DND-41 (cell line): ENCODE data around the gene CTF1.

Source experiments
- ATAC-seq: fragments of 200-7000 bp; cut with Tn5 transposase; 3 replicates; pipeline ENCODE4 v1.9.1; 2021; ENCODE audit warnings: low read depth; ENCODE audit not compliant: insufficient read depth
- DNase-seq: peaks from one replicate; pipeline ENCODE4 v3.0.0-alpha.2; 2020
- H2AFZ ChIP-seq: 2 replicates; pipeline ENCODE4 v1.6.0; 2012; ENCODE audit warnings: low read depth, low read length
- H3K27ac ChIP-seq: 2 replicates; pipeline ENCODE4 v1.5.1; 2012; ENCODE audit warnings: low read length, inconsistent platforms
- H3K27me3 ChIP-seq: fragments of 200-600 bp; sonication (generic); 2 replicates; pipeline ENCODE4 v1.6.0; 2012; ENCODE audit warnings: low read length, mild to moderate bottlenecking, inconsistent platforms; ENCODE audit not compliant: insufficient read depth, poor library complexity
- H3K36me3 ChIP-seq: 2 replicates; pipeline ENCODE4 v1.5.1; 2012; ENCODE audit warnings: low read length, inconsistent platforms; ENCODE audit not compliant: insufficient read depth
- H3K4me1 ChIP-seq: 2 replicates; pipeline ENCODE4 v1.5.1; 2012; ENCODE audit warnings: mild to moderate bottlenecking, low read length; ENCODE audit not compliant: insufficient read depth
- H3K4me2 ChIP-seq: 2 replicates; pipeline ENCODE4 v1.6.0; 2012; ENCODE audit warnings: mild to moderate bottlenecking, moderate library complexity, low read length, inconsistent platforms; ENCODE audit not compliant: insufficient read depth
- H3K4me3 ChIP-seq, 2 experiments: fragments of 200-600 bp in 1 of 2; shearing (Covaris generic) in 1 of 2; 2 replicates each; pipeline ENCODE4 v1.5.1; 2012 to 2016; ENCODE audit warnings: inconsistent platforms in 2 of 2, low read length in 2 of 2, mild to moderate bottlenecking in 2 of 2, low read depth in 1 of 2, moderate library complexity in 1 of 2
- H3K79me2 ChIP-seq: 2 replicates; pipeline ENCODE4 v1.6.0; 2012; ENCODE audit warnings: low read length, inconsistent platforms; ENCODE audit not compliant: insufficient read depth
- H3K9ac ChIP-seq: 2 replicates; pipeline ENCODE4 v1.6.0; 2012; ENCODE audit warnings: low read depth, mild to moderate bottlenecking, inconsistent platforms, low read length, moderate library complexity
- H3K9me3 ChIP-seq: 2 replicates; pipeline ENCODE4 v1.5.1; 2012; ENCODE audit warnings: low read length, moderate library complexity, mild to moderate bottlenecking, inconsistent platforms; ENCODE audit not compliant: insufficient read depth, severe bottlenecking
- H4K20me1 ChIP-seq: 2 replicates; pipeline ENCODE4 v1.6.0; 2012; ENCODE audit warnings: low read length; ENCODE audit not compliant: insufficient read depth
- EZH2 ChIP-seq: IDR thresholded peaks from 3 replicates; pipeline ENCODE4 v1.6.1; 2012; ENCODE audit warnings: borderline replicate concordance, low read depth, mild to moderate bottlenecking, moderate library complexity, low read length, inconsistent platforms; ENCODE audit not compliant: severe bottlenecking
- TF ChIP-seq, protein P1 (sequence below): IDR thresholded peaks from 2 replicates; pipeline ENCODE4 v1.5.1; 2012; ENCODE audit warnings: borderline replicate concordance, low read length, moderate library complexity, mild to moderate bottlenecking; ENCODE audit not compliant: poor library complexity, severe bottlenecking; ENCODE audit errors: extremely low read depth

CTF1 gene, protein sequence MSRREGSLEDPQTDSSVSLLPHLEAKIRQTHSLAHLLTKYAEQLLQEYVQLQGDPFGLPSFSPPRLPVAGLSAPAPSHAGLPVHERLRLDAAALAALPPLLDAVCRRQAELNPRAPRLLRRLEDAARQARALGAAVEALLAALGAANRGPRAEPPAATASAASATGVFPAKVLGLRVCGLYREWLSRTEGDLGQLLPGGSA

DNA sequence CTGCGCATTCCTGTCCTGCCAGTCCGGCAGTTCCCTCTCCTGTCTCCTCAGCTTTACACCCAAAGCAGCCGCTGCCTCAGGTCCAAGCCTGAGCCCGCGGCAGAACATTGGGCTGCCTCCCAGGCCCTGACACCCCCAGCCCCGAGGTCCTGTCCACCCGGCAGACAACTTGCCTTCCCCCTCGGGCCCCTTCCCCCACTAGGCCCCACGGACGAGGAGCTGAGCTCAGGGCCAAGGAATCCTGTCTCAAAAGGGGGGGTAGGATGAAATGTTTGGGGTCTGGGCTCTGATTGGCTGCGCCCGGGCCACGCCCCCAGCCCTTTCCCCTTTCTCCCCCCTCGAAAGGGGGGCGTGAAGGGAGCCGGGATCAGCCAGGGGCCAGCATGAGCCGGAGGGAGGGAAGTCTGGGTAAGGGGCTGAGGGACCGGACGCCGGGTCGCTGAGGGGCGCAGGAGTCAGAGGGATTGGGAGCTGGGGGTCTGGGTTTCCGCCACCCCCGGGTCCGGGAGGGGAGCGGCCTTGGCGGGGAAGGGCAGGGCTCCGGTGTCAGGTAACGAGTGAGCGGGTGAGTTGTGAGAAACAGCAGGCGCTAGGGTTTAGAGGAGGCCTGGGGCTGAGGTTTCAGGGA lies at the start of gene CTF1:
TSS of gene CTF1 (plus strand) at position 354 of the 628 bp plus-strand sequence. CDS start at position 384, 30 bp downstream.
- peaks cover 24% of the 10 kb centered on the region for H3K4me1 ChIP-seq
- no peaks in the 10 kb centered on the region for H4K20me1 ChIP-seq
- H3K4me2 ChIP-seq: no peak within 1 kb of the TSS
- peaks cover 4% of the 10 kb centered on the region for H3K79me2 ChIP-seq
- DNase-seq (no peak), ATAC-seq (no peak)
- no peak within 1 kb of the TSS for H2AFZ ChIP-seq
- TF ChIP-seq EZH2: no peak
- TF ChIP-seq, protein P1, sequence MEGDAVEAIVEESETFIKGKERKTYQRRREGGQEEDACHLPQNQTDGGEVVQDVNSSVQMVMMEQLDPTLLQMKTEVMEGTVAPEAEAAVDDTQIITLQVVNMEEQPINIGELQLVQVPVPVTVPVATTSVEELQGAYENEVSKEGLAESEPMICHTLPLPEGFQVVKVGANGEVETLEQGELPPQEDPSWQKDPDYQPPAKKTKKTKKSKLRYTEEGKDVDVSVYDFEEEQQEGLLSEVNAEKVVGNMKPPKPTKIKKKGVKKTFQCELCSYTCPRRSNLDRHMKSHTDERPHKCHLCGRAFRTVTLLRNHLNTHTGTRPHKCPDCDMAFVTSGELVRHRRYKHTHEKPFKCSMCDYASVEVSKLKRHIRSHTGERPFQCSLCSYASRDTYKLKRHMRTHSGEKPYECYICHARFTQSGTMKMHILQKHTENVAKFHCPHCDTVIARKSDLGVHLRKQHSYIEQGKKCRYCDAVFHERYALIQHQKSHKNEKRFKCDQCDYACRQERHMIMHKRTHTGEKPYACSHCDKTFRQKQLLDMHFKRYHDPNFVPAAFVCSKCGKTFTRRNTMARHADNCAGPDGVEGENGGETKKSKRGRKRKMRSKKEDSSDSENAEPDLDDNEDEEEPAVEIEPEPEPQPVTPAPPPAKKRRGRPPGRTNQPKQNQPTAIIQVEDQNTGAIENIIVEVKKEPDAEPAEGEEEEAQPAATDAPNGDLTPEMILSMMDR: no peak
- H3K9ac ChIP-seq: no peak within 1 kb of the TSS
- H3K4me3 ChIP-seq: no peak within 1 kb of the TSS
- no peaks in the 10 kb centered on the region for H3K9me3 ChIP-seq
- H3K36me3 ChIP-seq: no peaks in the 10 kb centered on the region
- H3K27ac ChIP-seq: no peak within 1 kb of the TSS
- no peaks in the 10 kb centered on the region for H3K27me3 ChIP-seq

DNA sequence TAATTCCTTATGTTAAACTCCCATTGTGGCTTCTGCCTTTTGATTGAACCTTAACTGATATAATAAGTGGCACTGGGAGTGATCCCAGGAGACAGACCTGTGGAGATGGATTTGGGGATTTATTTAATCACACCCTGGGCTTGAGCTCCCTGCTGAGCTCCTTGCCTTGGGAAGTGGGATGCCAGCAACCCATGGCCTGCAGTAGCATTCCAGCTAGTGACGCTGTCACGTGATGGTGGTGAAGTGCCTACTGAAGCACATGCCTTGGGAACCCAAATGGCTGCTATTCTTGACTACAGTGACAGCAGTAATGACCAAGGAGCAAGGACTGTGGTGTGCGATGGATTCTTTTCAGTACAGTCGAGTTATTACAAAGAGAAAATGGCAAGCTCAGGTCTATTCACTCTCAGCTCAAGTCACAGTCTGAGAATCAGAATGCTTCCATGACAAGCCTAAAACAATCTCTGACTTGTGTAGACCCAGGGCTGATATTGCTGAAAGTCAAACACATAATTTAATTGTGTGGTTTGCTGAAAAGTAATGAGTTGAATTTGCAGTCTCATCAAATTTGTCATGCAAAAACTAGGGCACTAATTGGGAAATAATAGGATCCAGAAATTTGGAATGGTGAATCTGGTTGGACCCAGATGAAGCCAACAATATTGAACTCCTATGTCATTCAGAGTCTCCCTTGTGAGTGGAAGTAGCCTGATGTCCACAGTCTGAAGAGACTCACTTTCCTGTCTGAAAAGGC lies 49.6 kb upstream of the CTF1 start:
- no peak overlapping the region for H3K9ac ChIP-seq
- TF ChIP-seq, protein P1: no peak
- no peak for TF ChIP-seq EZH2
- no peaks in the 10 kb centered on the region for H3K36me3 ChIP-seq
- no peaks in the 10 kb centered on the region for H3K27me3 ChIP-seq
- no peaks in the 10 kb centered on the region for H3K79me2 ChIP-seq
- no peak overlapping the region for H3K27ac ChIP-seq
- H2AFZ ChIP-seq: 0 out of 2 replicates have a peak overlapping the region, but pooled peaks have one; percentile 33
- H3K4me1 ChIP-seq: peaks cover 11% of the 10 kb centered on the region
- no peak overlapping the region for H3K4me2 ChIP-seq
- H3K4me3 ChIP-seq: no peak overlapping the region
- ATAC-seq (no peak), DNase-seq (no peak)
- no peaks in the 10 kb centered on the region for H3K9me3 ChIP-seq
- H4K20me1 ChIP-seq: no peaks in the 10 kb centered on the region

DNA sequence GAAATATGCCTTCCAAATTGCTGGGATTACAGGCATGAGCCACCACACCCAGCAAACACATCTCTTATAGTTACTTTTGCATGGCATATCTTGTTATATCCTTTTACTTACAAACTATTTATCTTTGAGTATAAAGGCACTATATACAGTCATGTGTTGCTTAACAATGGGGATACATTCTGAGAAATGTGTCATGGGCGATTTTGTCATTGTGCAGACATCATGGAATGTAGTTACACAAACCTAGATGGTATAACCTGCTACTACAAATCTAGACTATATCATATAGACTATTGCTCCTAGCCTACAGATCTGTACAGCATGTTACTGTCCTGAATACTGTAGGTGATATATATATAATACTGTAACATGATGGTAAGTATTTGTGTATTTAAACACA lies 46.2 kb upstream of the CTF1 start:
- H3K27ac ChIP-seq: no peak overlapping the region
- no peaks in the 10 kb centered on the region for H3K36me3 ChIP-seq
- H3K9me3 ChIP-seq: no peaks in the 10 kb centered on the region
- H3K9ac ChIP-seq: no peak overlapping the region
- no peak overlapping the region for H3K4me2 ChIP-seq
- TF ChIP-seq, protein P1: no peak
- TF ChIP-seq EZH2: no peak
- H4K20me1 ChIP-seq: no peaks in the 10 kb centered on the region
- peaks cover 1% of the 10 kb centered on the region for H3K4me1 ChIP-seq
- ATAC-seq: no peak
- H3K27me3 ChIP-seq: no peaks in the 10 kb centered on the region
- no peak overlapping the region for H2AFZ ChIP-seq
- no peaks in the 10 kb centered on the region for H3K79me2 ChIP-seq
- H3K4me3 ChIP-seq: no peak overlapping the region
- no peak for DNase-seq
